MCF 10A (cell line): ENCODE results near the gene PPEF2. TPM values are rescaled to one million over a fixed set of nuclear protein-coding genes. Genes with fewer than 3 reads are reported as not detected.

Experiments used
- BruUV-seq: library from RNA; stranded (reverse); fragments of 400-500 nt; replicated peaks from 2 replicates; lab custom pipeline; 2021; lab: Mats Ljungman, UMichigan
- CTCF ChIA-PET: fragments of 300-600 bp; sonication (Branson Sonifier 250); formaldehyde crosslinking; extraction: SDS; loops from one replicate; lab custom pipeline; 2021; ENCODE audit warnings: antibody characterized with exemption, inconsistent platforms; lab: Yijun Ruan, JAX
- POLR2A ChIA-PET: fragments of 300-600, 350-650 bp; sonication (Branson Sonifier 250); formaldehyde crosslinking; extraction: SDS; loops from one replicate; lab custom pipeline; 2020; ENCODE audit warnings: antibody characterized with exemption, inconsistent platforms; lab: Yijun Ruan, JAX
- DNase-seq: peaks from one replicate; pipeline ENCODE4 v3.0.0-alpha.2; 2018; ENCODE audit not compliant: unreplicated experiment
- H3K27ac Mint-ChIP-seq: one replicate; pipeline ENCODE4 v1.8.0; 2022; ENCODE audit warnings: mild to moderate bottlenecking, low read depth, mixed read lengths; ENCODE audit not compliant: unreplicated experiment
- H3K27me3 Mint-ChIP-seq: one replicate; pipeline ENCODE4 v1.8.0; 2022; ENCODE audit warnings: mixed read lengths; ENCODE audit not compliant: insufficient read depth, unreplicated experiment
- H3K36me3 Mint-ChIP-seq: one replicate; pipeline ENCODE4 v1.8.0; 2022; ENCODE audit warnings: mild to moderate bottlenecking, moderate library complexity, mixed read lengths; ENCODE audit not compliant: insufficient read depth, unreplicated experiment
- H3K4me1 Mint-ChIP-seq: one replicate; pipeline ENCODE4 v1.8.0; 2022; ENCODE audit warnings: mixed read lengths; ENCODE audit not compliant: insufficient read depth, unreplicated experiment
- H3K4me3 Mint-ChIP-seq: one replicate; pipeline ENCODE4 v1.8.0; 2022; ENCODE audit warnings: mild to moderate bottlenecking, moderate library complexity, mixed read lengths; ENCODE audit not compliant: unreplicated experiment
- H3K9me3 Mint-ChIP-seq: one replicate; pipeline ENCODE4 v1.8.0; 2022; ENCODE audit warnings: mixed read lengths; ENCODE audit not compliant: unreplicated experiment
- CTCF ChIP-seq: fragments of 200-600 bp; IDR thresholded peaks from one replicate; pipeline ENCODE4 v1.8.0; 2022; ENCODE audit warnings: antibody characterized with exemption, mild to moderate bottlenecking; ENCODE audit not compliant: unreplicated experiment
- intact Hi-C: fragments of 100-400 bp; cut with micrococcal nuclease; formaldehyde crosslinking; loops from 2 replicates; pipeline ENCODE4 v1.14.1; 2022
- total RNA-seq: library from RNA; stranded (reverse); gene quantifications from 2 replicates; pipeline ENCODE4 v1.2.3, GENCODE V29; 2022

The PPEF2 gene
- total RNA-seq, 1 experiment from 2014 or later, result not detected

- Mint-ChIP-seq H3K9me3 (no peaks in the 10 kb centered on the region), H3K36me3 (peaks cover 21% of the 10 kb centered on the region)
- intact Hi-C loops, result no loop called here
These were observed 81.0 kb downstream of the PPEF2 start for GRCh38 chr4:75821216-75821615.

GRCh38 chr4:75820676-75821075, 81.6 kb downstream of the PPEF2 start:
- POLR2A ChIA-PET, result interaction anchor here (1.1 kb wide), 1 partner anchor 10 kb away, joined by 3 read pairs; no protein-coding TSS in a partner anchor
- no peak for TF ChIP-seq CTCF
- Mint-ChIP-seq H3K9me3 (no peaks in the 10 kb centered on the region), H3K27ac (no peak overlapping the region), H3K27me3 (no peaks in the 10 kb centered on the region), H3K4me1 (no peaks in the 10 kb centered on the region), H3K36me3 (peaks cover 21% of the 10 kb centered on the region), H3K4me3 (no peak overlapping the region)
- DNase-seq, result no peak
- BruUV-seq, result no TSS peak
- intact Hi-C loops, result no loop called here
- CTCF ChIA-PET, result interaction anchor here (1.2 kb wide), 1 partner anchor 248 kb away, joined by 3 read pairs; no protein-coding TSS in a partner anchor

More at GRCh38 chr4:75821216-75821615, 81.0 kb downstream of the PPEF2 start:
- Mint-ChIP-seq H3K4me3 (no peak overlapping the region), H3K27me3 (no peaks in the 10 kb centered on the region), H3K27ac (no peak overlapping the region), H3K4me1 (no peaks in the 10 kb centered on the region)
- TF ChIP-seq CTCF, result no peak
- ChIA-PET CTCF (interaction anchor here (1.2 kb wide), 1 partner anchor 247 kb away, joined by 3 read pairs; no protein-coding TSS in a partner anchor), POLR2A (interaction anchor here (1.1 kb wide), 1 partner anchor 10 kb away, joined by 3 read pairs; no protein-coding TSS in a partner anchor)
- BruUV-seq, result no TSS peak
- DNase-seq, result no peak

- no peak overlapping the region for H3K27ac Mint-ChIP-seq
- H3K4me3 Mint-ChIP-seq, result no peak overlapping the region
- no peaks in the 10 kb centered on the region for H3K4me1 Mint-ChIP-seq
- ChIA-PET POLR2A (interaction anchor here (0.6 kb wide), 1 partner anchor 54 kb away, joined by 3 read pairs; no protein-coding TSS in a partner anchor), CTCF (interaction anchor here (1.2 kb wide), 1 partner anchor 248 kb away, joined by 3 read pairs; no protein-coding TSS in a partner anchor)
- no peak for DNase-seq
- no TSS peak for BruUV-seq
- H3K27me3 Mint-ChIP-seq, result no peaks in the 10 kb centered on the region
- no peak for TF ChIP-seq CTCF
- H3K36me3 Mint-ChIP-seq, result peaks cover 26% of the 10 kb centered on the region
- intact Hi-C loops, result no loop called here
- no peaks in the 10 kb centered on the region for H3K9me3 Mint-ChIP-seq
These were observed 82.1 kb downstream of the PPEF2 start for GRCh38 chr4:75820197-75820596.

- Mint-ChIP-seq H3K4me3 (no peak overlapping the region), H3K27me3 (no peaks in the 10 kb centered on the region), H3K36me3 (peaks cover 36% of the 10 kb centered on the region), H3K27ac (no peak overlapping the region), H3K9me3 (no peaks in the 10 kb centered on the region), H3K4me1 (no peaks in the 10 kb centered on the region)
- no peak for TF ChIP-seq CTCF
- CTCF ChIA-PET, result interaction anchor here (0.6 to 0.8 kb wide), 3 partner anchors 13 to 96 kb away, joined by 3 to 5 read pairs (median 4); no protein-coding TSS in a partner anchor
- DNase-seq, result no peak
- intact Hi-C loops, result no loop called here
- POLR2A ChIA-PET, result no interaction called here
- no TSS peak for BruUV-seq
These were observed 83.1 kb downstream of the PPEF2 start for GRCh38 chr4:75819121-75819520.
